ENCODE data around the gene PHAF1.

The PHAF1 gene

GRCh38 chr16:67109407-67110135, at the start of gene PHAF1:
Gene PHAF1 (plus strand): TSS chr16:67109941. CDS start chr16:67110176, 235 bp downstream.
- peak; percentile 83 to 91 for ATAC-seq (replicated peaks)
- H3K4me1 Mint-ChIP-seq: peaks cover 27 to 44% of the 10 kb centered on the region in 2 donors
- DNase-seq: peak; percentile 93
- H3K4me3 Mint-ChIP-seq: peak within 1 kb of the TSS; percentile 97 to 99
- H3K27ac Mint-ChIP-seq: peak within 1 kb of the TSS; percentile 92
- no peaks in the 10 kb centered on the region for H3K9me3 Mint-ChIP-seq
- peaks cover 6 to 11% of the 10 kb centered on the region in 2 donors for H3K36me3 Mint-ChIP-seq
- H3K27me3 Mint-ChIP-seq: no peaks in the 10 kb centered on the region

- DNase-seq (no peak), ATAC-seq (replicated peaks) (peak; percentile 34 to 41)
- peaks cover 5 to 17% of the 10 kb centered on the region in 2 donors for H3K36me3 Mint-ChIP-seq
- no peaks in the 10 kb centered on the region for H3K27me3 Mint-ChIP-seq
- H3K4me3 Mint-ChIP-seq: peak overlapping the region; percentile 1 to 8
- peaks cover 7 to 22% of the 10 kb centered on the region in 2 donors for H3K4me1 Mint-ChIP-seq
- H3K27ac Mint-ChIP-seq: peak overlapping the region; percentile 26
- no peaks in the 10 kb centered on the region for H3K9me3 Mint-ChIP-seq
These were observed 46.7 kb upstream of the PHAF1 start for GRCh38 chr16:67063008-67063407.

GRCh38 chr16:67068212-67068753, 41.5 kb upstream of the PHAF1 start:
- Mint-ChIP-seq H3K27me3 (no peaks in the 10 kb centered on the region), H3K9me3 (no peaks in the 10 kb centered on the region), H3K36me3 (peaks cover 12 to 24% of the 10 kb centered on the region in 2 donors), H3K27ac (no peak overlapping the region), H3K4me3 (no peak overlapping the region), H3K4me1 (peaks cover 2% of the 10 kb centered on the region in 2 donors)
- ATAC-seq (replicated peaks) (no peak), DNase-seq (no peak)

- H3K36me3 Mint-ChIP-seq: peaks cover 16 to 24% of the 10 kb centered on the region in 2 donors
- no peaks in the 10 kb centered on the region for H3K9me3 Mint-ChIP-seq
- no peaks in the 10 kb centered on the region for H3K27me3 Mint-ChIP-seq
- peaks cover 0 to 2% of the 10 kb centered on the region in 2 donors for H3K4me1 Mint-ChIP-seq
- no peak overlapping the region for H3K4me3 Mint-ChIP-seq
- no peak overlapping the region for H3K27ac Mint-ChIP-seq
- DNase-seq (no peak), ATAC-seq (replicated peaks) (no peak)
These were observed 38.2 kb upstream of the PHAF1 start for GRCh38 chr16:67071476-67072048.

- no peak overlapping the region for H3K27ac Mint-ChIP-seq
These were observed 34.4 kb upstream of the PHAF1 start for GRCh38 chr16:67075331-67075730.

GRCh38 chr16:67077871-67078270, 31.9 kb upstream of the PHAF1 start:
- DNase-seq: no peak
- no peak for ATAC-seq (replicated peaks)
- Mint-ChIP-seq H3K4me1 (peaks cover 0 to 4% of the 10 kb centered on the region in 2 donors), H3K27me3 (no peaks in the 10 kb centered on the region), H3K9me3 (no peaks in the 10 kb centered on the region), H3K36me3 (peaks cover 13 to 15% of the 10 kb centered on the region in 2 donors), H3K27ac (no peak overlapping the region), H3K4me3 (no peak overlapping the region)

More at GRCh38 chr16:67075331-67075730, 34.4 kb upstream of the PHAF1 start:
- no peak for DNase-seq
- no peak for ATAC-seq (replicated peaks)
- Mint-ChIP-seq H3K4me3 (no peak overlapping the region), H3K36me3 (peaks cover 15 to 19% of the 10 kb centered on the region in 2 donors), H3K4me1 (peaks cover 0 to 4% of the 10 kb centered on the region in 2 donors), H3K9me3 (no peaks in the 10 kb centered on the region), H3K27me3 (no peaks in the 10 kb centered on the region)

GRCh38 chr16:67082100-67082499, 27.6 kb upstream of the PHAF1 start:
- Mint-ChIP-seq H3K36me3 (peaks cover 15 to 21% of the 10 kb centered on the region in 2 donors), H3K4me1 (peaks cover 4 to 5% of the 10 kb centered on the region in 2 donors), H3K27me3 (no peaks in the 10 kb centered on the region), H3K4me3 (no peak overlapping the region), H3K9me3 (no peaks in the 10 kb centered on the region), H3K27ac (no peak overlapping the region)
- DNase-seq (no peak), ATAC-seq (replicated peaks) (no peak)

GRCh38 chr16:67082891-67083290, 26.9 kb upstream of the PHAF1 start:
- DNase-seq (no peak), ATAC-seq (replicated peaks) (no peak)
- no peak overlapping the region for H3K27ac Mint-ChIP-seq
- no peak overlapping the region for H3K4me3 Mint-ChIP-seq
- H3K27me3 Mint-ChIP-seq: no peaks in the 10 kb centered on the region
- H3K36me3 Mint-ChIP-seq: peaks cover 14 to 22% of the 10 kb centered on the region in 2 donors
- H3K4me1 Mint-ChIP-seq: peaks cover 4 to 5% of the 10 kb centered on the region in 2 donors
- no peaks in the 10 kb centered on the region for H3K9me3 Mint-ChIP-seq

- no peak overlapping the region for H3K4me3 Mint-ChIP-seq
These were observed 25.3 kb upstream of the PHAF1 start for GRCh38 chr16:67084345-67085028.

GRCh38 chr16:67086822-67087221, 22.9 kb upstream of the PHAF1 start:
- Mint-ChIP-seq H3K4me3 (no peak overlapping the region), H3K4me1 (peaks cover 4 to 18% of the 10 kb centered on the region in 2 donors), H3K9me3 (no peaks in the 10 kb centered on the region), H3K36me3 (peaks cover 10 to 23% of the 10 kb centered on the region in 2 donors), H3K27ac (no peak overlapping the region), H3K27me3 (no peaks in the 10 kb centered on the region)
- no peak for DNase-seq
- no peak for ATAC-seq (replicated peaks)

More at GRCh38 chr16:67084345-67085028, 25.3 kb upstream of the PHAF1 start:
- Mint-ChIP-seq H3K27me3 (no peaks in the 10 kb centered on the region), H3K4me1 (peaks cover 5 to 15% of the 10 kb centered on the region in 2 donors), H3K27ac (no peak overlapping the region), H3K9me3 (no peaks in the 10 kb centered on the region), H3K36me3 (peaks cover 17 to 24% of the 10 kb centered on the region in 2 donors)
- DNase-seq: no peak
- ATAC-seq (replicated peaks): no peak

GRCh38 chr16:67087291-67087690, 22.4 kb upstream of the PHAF1 start:
- peaks cover 12 to 27% of the 10 kb centered on the region in 2 donors for H3K36me3 Mint-ChIP-seq
- ATAC-seq (replicated peaks) (no peak), DNase-seq (no peak)
- H3K27ac Mint-ChIP-seq: no peak overlapping the region
- H3K4me1 Mint-ChIP-seq: peaks cover 6 to 23% of the 10 kb centered on the region in 2 donors
- no peaks in the 10 kb centered on the region for H3K9me3 Mint-ChIP-seq
- H3K27me3 Mint-ChIP-seq: no peaks in the 10 kb centered on the region
- H3K4me3 Mint-ChIP-seq: no peak overlapping the region

- H3K4me3 Mint-ChIP-seq: no peak overlapping the region
- H3K36me3 Mint-ChIP-seq: peaks cover 12 to 27% of the 10 kb centered on the region in 2 donors
- peaks cover 6 to 23% of the 10 kb centered on the region in 2 donors for H3K4me1 Mint-ChIP-seq
- ATAC-seq (replicated peaks): no peak
- H3K27ac Mint-ChIP-seq: no peak overlapping the region
- no peaks in the 10 kb centered on the region for H3K9me3 Mint-ChIP-seq
- no peaks in the 10 kb centered on the region for H3K27me3 Mint-ChIP-seq
- no peak for DNase-seq
These were observed 21.9 kb upstream of the PHAF1 start for GRCh38 chr16:67087803-67088202.

GRCh38 chr16:67088551-67088950, 21.2 kb upstream of the PHAF1 start:
- ATAC-seq (replicated peaks): no peak

GRCh38 chr16:67089101-67089500, 20.6 kb upstream of the PHAF1 start:
- no peaks in the 10 kb centered on the region for H3K27me3 Mint-ChIP-seq
- H3K9me3 Mint-ChIP-seq: no peaks in the 10 kb centered on the region
- no peak overlapping the region for H3K27ac Mint-ChIP-seq
- peaks cover 12 to 27% of the 10 kb centered on the region in 2 donors for H3K36me3 Mint-ChIP-seq
- no peak for ATAC-seq (replicated peaks)
- DNase-seq: no peak
- peaks cover 6 to 23% of the 10 kb centered on the region in 2 donors for H3K4me1 Mint-ChIP-seq
- H3K4me3 Mint-ChIP-seq: no peak overlapping the region

More at GRCh38 chr16:67088551-67088950, 21.2 kb upstream of the PHAF1 start:
- no peak overlapping the region for H3K4me3 Mint-ChIP-seq
- DNase-seq: no peak
- H3K4me1 Mint-ChIP-seq: peaks cover 6 to 23% of the 10 kb centered on the region in 2 donors
- peak overlapping the region; percentile 5 for H3K27ac Mint-ChIP-seq
- H3K27me3 Mint-ChIP-seq: no peaks in the 10 kb centered on the region
- peaks cover 12 to 27% of the 10 kb centered on the region in 2 donors for H3K36me3 Mint-ChIP-seq
- no peaks in the 10 kb centered on the region for H3K9me3 Mint-ChIP-seq

All from stimulated activated naive B cell treated with anti-CD40 and anti-IgM and Interleukin-4, amounts not matched to agents 10 μg/mL and 1 μg/mL and 100 μg/mL, for 72 hours (primary cell).